ENCODE measurements around the gene ASCC3. TPM values are rescaled to one million over a fixed set of nuclear protein-coding genes. Genes with fewer than 3 reads are reported as not detected.

Gene ASCC3
- total RNA-seq, 4 donors from 2014 or later: 14.2 to 58.9 (median 36.6) TPM

DNA sequence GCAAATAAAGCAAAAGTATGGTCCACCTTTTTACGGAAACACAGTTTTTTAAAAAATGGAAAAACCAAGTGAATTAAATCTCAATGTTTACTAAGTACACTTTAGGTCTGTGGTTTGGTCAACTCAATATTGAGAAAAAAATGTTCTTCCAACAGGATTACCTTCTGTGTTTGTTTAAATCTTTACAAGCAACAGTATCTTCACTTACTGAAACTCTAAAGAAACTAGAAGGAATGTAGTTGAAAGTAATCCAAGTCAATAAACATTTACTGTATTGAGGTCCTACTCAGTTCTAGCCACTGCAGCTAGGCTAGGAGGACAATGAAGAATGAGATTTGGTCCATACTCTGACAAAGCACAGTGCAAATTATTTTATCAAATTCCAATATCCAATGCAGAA lies 80.1 kb downstream of the ASCC3 start:
- no peaks in the 10 kb centered on the region for H3K27me3 ChIP-seq
- no peaks in the 10 kb centered on the region for H3K9me3 ChIP-seq
- H3K4me3 ChIP-seq: no peak overlapping the region
- intact Hi-C loops (cut with DNase I): no loop called here
- H3K36me3 ChIP-seq: peaks cover 0 to 39% (median 0%) of the 10 kb centered on the region in 3 donors
- DNase-seq: no peak
- H3K27ac ChIP-seq: no peak overlapping the region
- 89 to 93% methylated on average over 1 of the region's 1 CpG for WGBS, 2 donors
- TF ChIP-seq, protein P1, sequence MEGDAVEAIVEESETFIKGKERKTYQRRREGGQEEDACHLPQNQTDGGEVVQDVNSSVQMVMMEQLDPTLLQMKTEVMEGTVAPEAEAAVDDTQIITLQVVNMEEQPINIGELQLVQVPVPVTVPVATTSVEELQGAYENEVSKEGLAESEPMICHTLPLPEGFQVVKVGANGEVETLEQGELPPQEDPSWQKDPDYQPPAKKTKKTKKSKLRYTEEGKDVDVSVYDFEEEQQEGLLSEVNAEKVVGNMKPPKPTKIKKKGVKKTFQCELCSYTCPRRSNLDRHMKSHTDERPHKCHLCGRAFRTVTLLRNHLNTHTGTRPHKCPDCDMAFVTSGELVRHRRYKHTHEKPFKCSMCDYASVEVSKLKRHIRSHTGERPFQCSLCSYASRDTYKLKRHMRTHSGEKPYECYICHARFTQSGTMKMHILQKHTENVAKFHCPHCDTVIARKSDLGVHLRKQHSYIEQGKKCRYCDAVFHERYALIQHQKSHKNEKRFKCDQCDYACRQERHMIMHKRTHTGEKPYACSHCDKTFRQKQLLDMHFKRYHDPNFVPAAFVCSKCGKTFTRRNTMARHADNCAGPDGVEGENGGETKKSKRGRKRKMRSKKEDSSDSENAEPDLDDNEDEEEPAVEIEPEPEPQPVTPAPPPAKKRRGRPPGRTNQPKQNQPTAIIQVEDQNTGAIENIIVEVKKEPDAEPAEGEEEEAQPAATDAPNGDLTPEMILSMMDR (IDR thresholded peaks at IDR 0.05): no peak
- TF ChIP-seq POLR2A (IDR thresholded peaks at IDR 0.05): no peak
- peaks cover 0 to 8% (median 0%) of the 10 kb centered on the region in 3 donors for H3K4me1 ChIP-seq

DNA sequence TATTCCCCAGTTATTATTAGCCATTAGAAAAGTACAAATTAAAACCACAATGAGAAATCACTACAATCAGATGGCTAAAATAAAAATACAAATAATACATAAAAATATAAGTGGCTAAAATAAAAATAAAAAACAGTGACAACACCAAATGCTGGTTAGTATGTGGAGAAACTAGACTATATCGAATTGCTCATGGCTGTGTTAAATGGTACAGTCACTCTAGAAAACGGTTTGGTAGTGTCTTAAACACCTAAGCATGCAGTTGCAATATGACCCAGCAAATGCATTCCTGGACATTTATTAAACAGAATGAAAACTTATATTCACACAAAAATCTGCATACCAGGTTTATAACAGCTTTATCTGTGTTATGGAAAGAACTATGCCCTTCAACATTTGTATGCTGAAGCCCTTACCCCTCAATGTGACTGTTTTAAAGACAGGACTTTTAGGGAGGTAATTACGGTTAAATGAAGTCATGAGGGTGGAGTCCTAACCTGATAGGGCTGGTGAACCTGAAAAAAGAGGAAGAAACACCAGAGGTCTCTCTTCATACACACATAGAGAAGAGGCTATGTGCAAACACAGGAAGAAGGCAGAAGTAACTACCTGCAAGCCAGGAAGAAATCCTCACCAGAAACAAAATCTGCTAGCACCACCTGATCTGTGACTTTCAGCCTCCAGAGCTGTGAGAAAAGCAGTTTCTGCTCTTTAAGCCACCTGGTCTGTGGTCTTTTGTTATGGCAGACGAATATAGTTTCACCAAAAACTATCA lies 84.9 kb downstream of the ASCC3 start:
- Histone ChIP-seq H3K4me3 (no peak overlapping the region), H3K27ac (no peak overlapping the region), H3K4me1 (no peaks in the 10 kb centered on the region), H3K36me3 (peaks cover 0 to 32% (median 0%) of the 10 kb centered on the region in 3 donors), H3K27me3 (no peaks in the 10 kb centered on the region), H3K9me3 (no peaks in the 10 kb centered on the region)
- no peak for TF ChIP-seq POLR2A (IDR thresholded peaks at IDR 0.05)
- TF ChIP-seq, protein P1 (IDR thresholded peaks at IDR 0.05): no peak
- WGBS, 2 donors: 85 to 96% methylated on average over 4 of the region's 4 CpGs
- no peak for DNase-seq
- intact Hi-C loops (cut with DNase I): no loop called here

DNA sequence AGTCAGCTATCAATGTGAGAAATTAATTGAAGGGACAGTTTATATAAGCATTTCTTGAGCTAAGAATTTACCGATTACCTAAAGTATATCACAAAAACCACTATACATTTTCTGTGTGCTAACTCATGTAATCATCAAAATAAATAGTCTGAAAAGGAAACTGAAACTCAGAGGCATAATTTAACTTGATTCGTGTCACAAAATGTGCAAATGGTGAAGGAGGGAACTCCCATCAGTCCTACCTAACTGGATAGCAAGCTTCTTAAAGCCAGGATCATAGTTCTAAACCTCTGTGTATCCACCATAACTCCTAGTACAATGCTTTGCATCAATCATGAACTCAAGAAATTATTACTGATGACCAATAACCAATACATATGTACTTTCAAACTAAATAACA lies 91.0 kb downstream of the ASCC3 start:
- Histone ChIP-seq H3K4me3 (no peak overlapping the region), H3K27me3 (no peaks in the 10 kb centered on the region), H3K36me3 (peaks cover 0 to 15% (median 0%) of the 10 kb centered on the region in 3 donors), H3K4me1 (no peaks in the 10 kb centered on the region), H3K9me3 (no peaks in the 10 kb centered on the region), H3K27ac (no peak overlapping the region)
- no peak for DNase-seq
- intact Hi-C loops (cut with DNase I): no loop called here
- 39 to 71% methylated on average over 2 of the region's 2 CpGs for WGBS, 2 donors
- TF ChIP-seq, protein P1 (IDR thresholded peaks at IDR 0.05): no peak
- TF ChIP-seq POLR2A (IDR thresholded peaks at IDR 0.05): no peak

DNA sequence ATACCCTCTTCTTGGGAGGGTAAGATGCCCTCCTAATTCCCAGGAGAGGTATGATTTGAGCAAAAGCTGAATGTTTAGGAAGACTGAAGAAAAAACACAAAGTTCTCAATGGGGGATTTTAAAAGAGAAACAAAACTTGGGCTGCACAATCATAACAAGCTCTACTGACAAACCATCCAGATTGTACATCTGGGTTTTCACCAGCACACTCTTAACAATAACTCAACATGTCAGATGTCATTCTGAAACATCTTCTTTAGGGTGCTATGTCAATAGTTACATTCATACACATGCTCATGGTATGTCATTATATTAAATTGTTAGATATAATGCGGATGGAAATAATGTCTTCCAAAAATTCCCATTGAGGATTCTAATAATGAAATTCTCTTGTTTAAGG lies 95.1 kb downstream of the ASCC3 start:
- no peak overlapping the region for H3K27ac ChIP-seq
- no peak for TF ChIP-seq POLR2A (IDR thresholded peaks at IDR 0.05)
- TF ChIP-seq, protein P1 (IDR thresholded peaks at IDR 0.05): no peak
- peaks cover 0 to 12% (median 0%) of the 10 kb centered on the region in 3 donors for H3K36me3 ChIP-seq
- H3K9me3 ChIP-seq: no peaks in the 10 kb centered on the region
- no peaks in the 10 kb centered on the region for H3K4me1 ChIP-seq
- no peaks in the 10 kb centered on the region for H3K27me3 ChIP-seq
- H3K4me3 ChIP-seq: no peak overlapping the region
- 93 to 100% methylated on average over 1 of the region's 1 CpG for WGBS, 2 donors
- intact Hi-C loops (cut with DNase I): no loop called here
- no peak for DNase-seq

DNA sequence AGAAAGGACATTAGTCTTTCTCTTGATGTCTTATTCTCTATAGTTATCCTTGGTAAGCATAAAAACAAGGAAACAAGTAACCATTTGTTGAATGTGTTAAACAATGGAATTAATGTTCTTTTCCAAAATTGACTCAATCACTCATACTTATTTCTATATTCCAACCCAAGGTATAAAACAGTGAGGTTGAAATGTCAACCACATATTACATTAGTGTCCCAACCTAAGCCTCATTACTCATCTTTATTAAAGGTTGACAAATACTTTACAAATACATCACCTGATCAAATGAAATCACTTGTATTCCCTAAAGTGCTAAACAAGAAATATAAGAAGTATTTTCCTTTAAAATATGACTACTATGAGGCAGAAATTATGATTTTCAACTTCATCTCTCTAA lies 100.5 kb downstream of the ASCC3 start:
- no peak overlapping the region for H3K4me3 ChIP-seq
- TF ChIP-seq POLR2A (IDR thresholded peaks at IDR 0.05): no peak
- TF ChIP-seq, protein P1 (IDR thresholded peaks at IDR 0.05): no peak
- intact Hi-C loops (cut with DNase I): no loop called here
- H3K4me1 ChIP-seq: no peaks in the 10 kb centered on the region
- no peaks in the 10 kb centered on the region for H3K27me3 ChIP-seq
- H3K9me3 ChIP-seq: no peaks in the 10 kb centered on the region
- no peak for DNase-seq
- no peak overlapping the region for H3K27ac ChIP-seq
- no peaks in the 10 kb centered on the region for H3K36me3 ChIP-seq

Data from esophagus squamous epithelium (tissue), 5 donors.